HG02870 (cell line): Measurements from ENCODE around the gene CTNNA2.

Experiments
- ATAC-seq: cut with Tn5 transposase; IDR thresholded peaks from one replicate; pipeline ENCODE4 v1.9.1; 2021; ENCODE audit warnings: mild to moderate bottlenecking, moderate library complexity; ENCODE audit not compliant: unreplicated experiment

CTNNA2 gene

DNA sequence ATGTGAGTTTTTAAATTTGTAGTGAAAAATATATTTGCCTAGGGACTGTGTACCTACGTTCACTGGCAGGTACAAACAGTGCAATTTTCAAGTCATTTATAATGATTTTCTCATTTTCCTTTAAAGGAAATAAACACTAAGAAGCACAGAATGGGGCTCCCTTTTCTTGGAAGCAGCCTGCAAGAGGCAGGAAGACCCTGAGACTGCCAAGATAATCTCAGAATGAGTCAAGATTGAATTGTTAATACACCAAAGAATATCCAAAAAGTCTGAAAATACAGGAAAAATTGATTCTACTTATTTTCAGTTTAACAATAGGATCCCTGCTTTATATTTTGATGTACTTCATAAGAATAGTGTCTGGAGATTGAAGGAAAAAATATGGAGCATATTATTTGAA is 331.2 kb downstream of the CTNNA2 start:
- ATAC-seq = no peak

DNA sequence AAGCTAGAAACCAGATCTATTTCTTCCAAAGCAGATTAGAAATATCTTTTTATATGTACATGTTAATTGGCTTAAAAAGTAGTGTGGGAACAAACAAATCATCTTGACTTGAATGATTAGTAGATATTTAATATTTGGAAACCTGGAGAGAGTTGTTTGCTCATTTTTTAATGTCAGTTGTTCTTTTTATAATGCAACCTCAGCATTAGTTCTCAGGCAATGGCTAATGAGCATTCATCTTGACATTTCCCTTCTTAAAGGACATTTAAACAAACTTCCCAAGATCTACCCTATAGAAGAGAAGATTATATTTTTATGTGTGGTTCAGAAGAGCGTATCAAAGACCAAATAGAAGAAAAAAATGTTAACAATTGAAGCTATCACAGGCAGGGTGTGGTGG is 334.0 kb downstream of the CTNNA2 start:
- ATAC-seq = no peak

DNA sequence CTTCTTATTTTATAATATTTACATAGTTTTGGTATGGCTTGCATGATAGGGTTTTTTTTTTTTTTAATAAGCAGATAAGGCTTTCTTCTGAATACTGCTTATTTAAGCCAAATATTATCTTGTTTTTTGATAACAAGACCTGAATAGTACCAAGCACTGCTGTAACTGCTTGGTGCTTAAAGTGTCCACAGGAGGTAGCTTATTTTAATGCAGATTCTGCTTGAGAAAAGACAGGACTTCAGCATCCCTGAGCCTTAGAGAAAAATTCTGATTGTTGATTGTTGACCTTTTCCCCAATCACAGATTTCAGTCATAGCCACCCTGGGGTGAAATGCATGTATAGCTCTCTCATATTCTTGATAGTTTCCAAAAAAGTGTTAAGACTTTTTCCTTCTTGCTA is 336.4 kb downstream of the CTNNA2 start:
- ATAC-seq = no peak

DNA sequence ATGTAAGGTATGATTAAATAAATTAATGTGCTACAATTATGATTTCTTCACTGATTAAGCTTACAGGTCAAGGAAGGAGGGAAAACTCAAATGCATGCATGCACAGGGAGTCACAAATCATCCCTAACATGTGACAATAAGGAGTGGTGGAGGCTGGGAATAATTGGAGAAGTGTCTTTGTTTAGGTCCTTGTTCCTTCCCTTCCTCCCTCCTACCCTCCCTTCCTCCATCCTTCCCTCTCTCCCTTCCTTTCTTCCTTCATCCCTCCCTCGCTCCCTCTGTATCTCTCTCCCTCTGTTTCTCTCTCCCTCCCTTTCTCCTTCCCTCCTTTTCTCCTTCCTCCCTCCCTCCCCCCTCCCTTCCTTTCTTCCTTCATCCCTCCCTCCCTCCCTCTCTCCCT is 337.1 kb downstream of the CTNNA2 start:
- ATAC-seq = no peak

DNA sequence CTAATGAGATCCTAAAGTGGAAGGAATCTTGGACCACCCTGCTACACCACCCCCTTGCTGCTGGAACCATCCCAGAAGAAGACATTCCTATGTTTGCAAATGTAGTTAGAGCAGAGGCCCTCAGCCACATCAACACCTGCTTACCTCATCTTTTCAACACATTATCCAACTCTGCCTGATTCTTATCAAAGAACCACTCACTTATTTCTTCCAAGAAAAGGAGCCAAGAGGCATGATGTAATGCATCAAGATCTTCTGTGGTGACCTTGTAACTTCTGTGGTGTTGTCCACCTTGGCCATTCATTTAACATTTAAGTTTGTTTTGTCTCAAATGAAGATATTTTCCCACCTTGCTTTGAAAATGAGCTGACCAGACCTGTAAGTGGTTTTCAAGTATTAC is 338.1 kb downstream of the CTNNA2 start:
- no peak for ATAC-seq

DNA sequence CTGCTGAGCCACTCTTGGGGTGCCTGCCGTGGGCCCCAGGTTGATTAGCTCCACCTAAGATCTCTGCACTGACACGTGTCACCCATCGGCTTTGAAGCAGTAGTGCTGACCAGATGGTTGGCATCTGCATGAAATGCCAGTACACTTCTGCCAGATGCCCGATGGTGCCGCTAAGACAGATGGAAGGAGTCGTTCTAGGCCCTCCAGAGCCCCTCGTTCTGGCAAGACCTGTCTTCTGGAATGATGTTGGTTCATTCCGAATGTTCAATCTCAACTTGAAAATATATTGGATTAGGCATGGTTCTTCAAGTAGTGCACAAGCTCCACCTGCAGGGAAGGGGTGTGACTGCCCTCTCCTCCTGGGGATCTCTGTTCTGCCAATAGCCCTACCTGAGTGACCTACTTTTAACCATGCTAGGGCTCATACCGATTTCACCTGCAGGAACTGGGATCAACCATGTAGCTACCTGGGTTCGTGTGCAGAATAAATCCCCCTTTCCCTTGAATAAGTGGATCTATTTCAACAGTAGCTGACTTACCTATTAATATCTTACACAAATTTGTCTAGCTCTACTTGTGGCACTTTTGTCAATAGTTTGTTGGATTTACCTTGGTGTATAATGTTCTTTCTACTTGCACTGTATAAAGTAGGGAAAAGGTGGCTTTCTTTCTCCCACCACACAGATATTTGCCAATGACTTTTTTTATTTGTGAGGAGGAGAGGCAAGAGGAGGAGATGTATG is 342.6 kb downstream of the CTNNA2 start:
- no peak for ATAC-seq

DNA sequence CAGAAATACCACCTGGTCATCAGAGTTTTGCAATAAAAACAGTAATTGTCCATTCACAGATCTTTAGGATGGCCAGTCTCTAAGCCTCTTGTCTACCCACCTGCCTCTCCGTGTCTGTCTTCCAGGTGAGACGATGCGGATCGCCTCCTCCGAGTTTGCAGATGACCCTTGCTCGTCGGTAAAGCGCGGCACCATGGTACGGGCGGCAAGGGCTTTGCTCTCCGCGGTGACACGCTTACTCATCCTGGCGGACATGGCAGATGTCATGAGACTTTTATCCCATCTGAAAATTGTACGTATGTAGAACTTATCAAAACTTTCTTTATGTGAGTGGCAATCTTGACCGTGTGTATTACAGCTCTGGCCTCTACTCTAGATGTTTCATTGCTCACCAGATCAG is 345.0 kb downstream of the CTNNA2 start:
- no peak for ATAC-seq

DNA sequence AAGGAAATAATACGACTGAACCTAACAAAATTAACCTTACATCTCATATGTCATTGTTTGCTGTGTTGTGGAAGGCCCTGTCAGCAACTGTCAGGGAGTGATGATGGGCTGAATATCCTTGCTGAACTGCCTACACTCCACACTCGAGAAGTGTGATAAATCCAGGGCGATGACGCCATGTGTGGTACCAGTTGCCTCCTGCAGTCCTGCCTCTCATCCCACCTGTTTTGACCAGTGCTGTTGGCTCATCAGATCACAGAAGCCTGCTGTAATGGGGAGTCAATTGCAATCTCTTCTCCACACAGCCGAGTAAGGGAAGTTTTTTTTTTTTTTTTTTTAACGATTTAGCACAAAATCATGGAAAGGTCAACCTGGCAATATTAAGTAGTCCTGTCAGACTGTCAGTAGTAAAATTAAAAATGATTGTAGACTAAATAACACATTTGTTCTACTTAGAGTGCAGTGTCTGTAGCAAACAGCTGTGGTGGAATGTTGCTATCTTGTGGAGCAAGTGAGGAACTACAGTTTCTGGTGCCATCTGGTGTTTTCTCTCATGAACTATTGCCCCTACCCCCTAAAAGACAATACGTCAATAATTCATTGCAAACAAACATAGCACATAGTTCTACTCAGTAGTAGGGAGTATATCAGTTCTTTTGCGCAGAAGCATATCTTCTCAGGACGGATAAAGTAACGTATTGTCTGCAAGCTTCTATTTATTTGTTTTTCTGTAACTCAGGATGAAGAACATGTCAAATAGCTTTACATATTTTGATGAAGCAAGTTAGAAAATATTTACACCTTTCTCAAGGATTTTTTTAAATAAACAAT is 347.6 kb downstream of the CTNNA2 start:
- no peak for ATAC-seq

DNA sequence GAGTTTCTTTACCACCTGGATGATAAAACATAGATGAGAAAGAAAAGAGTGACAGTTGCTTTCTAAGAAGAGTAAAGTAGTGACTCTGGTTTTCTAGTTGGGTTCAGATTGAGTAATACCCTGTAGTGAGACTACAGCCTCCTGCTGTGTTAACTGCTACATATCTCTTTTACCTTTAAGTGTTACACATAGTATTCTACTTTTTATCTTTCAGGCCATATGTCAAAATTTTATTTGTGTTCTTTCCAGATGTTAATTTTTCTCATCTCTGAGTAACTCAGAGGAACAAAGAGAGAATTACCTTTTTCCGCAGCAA is 348.2 kb downstream of the CTNNA2 start:
- ATAC-seq = no peak

DNA sequence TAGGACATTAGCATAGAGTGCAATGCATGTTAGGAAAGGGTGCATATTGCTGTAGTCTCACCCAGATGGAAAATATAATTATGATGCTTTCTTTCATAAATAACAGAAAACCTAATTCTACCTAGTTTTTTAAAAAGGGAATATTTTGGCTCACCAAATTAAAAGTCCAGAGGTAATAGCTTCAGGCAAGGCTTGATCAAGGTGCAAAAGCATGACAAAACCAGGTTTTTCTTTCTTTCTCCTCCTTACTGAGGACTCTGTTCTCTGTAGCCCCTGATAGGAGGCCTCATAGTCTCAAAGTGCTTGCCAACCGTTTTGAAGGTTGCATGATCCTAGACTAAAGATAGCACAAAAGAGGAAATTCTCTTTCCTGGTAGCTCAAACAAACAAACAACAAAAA is 349.9 kb downstream of the CTNNA2 start:
- ATAC-seq = no peak

DNA sequence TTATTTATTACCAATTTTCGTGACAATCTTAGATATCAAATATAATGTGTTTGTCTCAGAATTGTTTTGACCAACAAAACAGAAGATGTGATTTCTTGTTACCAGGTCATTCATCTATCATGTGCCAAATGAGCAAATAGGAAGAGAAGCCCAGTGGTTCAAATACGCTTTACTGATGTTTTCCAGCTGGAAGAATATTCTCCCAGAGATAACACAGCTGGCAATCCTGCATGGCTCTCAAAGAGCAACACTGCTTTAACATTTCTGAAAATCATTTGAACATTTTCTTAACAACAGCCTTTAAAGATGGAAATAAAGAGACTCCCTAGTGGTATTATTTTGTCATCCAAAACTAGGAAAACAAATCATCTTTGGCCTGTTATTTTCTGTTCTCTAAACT is 359.8 kb downstream of the CTNNA2 start:
- ATAC-seq = no peak

DNA sequence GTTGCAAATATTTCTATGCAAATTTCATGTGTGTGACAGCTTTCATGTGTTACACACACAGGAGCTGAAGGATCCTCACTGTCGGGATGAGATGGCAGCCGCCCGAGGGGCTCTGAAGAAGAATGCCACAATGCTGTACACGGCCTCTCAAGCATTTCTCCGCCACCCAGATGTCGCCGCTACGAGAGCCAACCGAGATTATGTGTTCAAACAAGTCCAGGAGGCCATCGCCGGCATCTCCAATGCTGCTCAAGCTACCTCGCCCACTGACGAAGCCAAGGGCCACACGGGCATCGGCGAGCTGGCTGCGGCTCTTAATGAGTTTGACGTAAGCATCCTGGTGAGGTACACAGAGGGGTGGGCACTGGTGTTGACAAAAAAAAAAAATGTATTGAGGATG is 361.2 kb downstream of the CTNNA2 start:
- no peak for ATAC-seq

DNA sequence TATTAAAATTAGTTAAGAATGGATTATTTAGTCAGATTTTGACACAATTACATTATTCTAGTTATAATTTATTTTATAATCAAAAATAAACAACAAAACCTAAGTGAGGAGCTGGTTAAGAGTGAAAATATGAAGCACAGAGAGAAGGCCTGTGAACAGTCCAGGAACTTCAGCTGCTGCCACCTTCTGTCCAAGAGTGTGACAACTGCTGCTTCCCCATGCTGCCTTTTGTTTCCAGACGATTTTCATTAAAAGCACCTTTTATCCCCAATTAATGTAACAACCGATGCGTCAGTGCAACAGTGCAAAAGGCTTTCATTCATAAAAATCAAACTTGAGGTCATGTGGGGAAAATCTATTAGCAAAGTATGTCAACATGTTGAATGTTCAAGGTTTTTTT is 363.6 kb downstream of the CTNNA2 start:
- ATAC-seq = no peak

DNA sequence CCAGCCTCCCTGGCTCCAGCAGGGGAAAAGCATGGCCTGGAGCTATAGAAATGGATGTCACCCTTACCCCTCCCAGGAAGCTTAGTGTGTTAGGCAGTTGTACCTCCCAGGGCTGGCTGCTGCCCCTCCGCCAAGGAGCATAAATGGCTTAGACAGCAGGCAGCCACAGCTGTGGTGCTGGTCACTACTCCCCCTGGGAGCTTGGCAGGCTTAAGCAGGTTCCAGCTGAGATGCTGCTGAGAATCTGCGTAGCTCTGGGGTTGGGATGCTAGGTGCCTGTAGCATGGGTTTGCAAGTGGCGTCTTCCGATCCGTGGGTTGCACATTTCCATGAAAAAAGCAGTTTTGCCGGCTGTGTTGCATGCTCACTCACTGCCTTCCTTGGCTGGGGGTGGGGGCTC is 369.7 kb downstream of the CTNNA2 start:
- ATAC-seq = no peak

DNA sequence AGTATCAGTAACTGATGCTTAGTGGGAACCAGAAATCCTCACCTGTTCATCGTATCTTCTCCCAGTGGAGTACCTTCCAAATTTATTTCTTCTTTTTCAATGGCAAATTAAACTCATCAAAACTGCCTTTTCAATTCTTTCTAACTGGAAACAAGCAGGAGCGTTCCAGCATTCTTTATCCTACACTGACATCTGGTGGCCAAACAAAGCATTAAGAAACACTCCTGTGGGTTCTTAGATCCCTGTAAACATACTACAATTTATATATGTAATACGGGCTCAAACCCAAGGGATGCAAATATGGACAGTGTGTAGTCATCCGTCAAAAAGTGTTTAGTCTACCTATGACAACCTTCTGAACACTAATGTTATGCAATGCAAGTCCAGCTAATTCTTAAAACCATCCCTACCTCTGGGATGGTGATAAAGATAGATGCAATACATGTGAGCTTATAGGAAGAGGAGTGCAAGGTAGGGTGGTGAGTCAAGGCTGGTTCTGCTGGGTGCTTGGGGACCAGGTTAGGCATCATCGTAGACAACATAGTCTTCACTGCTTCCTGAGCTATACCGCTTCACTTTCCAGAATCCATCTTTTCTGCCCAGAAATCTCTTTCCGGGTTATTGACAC is 375.0 kb downstream of the CTNNA2 start:
- peak; percentile 76 for ATAC-seq

DNA sequence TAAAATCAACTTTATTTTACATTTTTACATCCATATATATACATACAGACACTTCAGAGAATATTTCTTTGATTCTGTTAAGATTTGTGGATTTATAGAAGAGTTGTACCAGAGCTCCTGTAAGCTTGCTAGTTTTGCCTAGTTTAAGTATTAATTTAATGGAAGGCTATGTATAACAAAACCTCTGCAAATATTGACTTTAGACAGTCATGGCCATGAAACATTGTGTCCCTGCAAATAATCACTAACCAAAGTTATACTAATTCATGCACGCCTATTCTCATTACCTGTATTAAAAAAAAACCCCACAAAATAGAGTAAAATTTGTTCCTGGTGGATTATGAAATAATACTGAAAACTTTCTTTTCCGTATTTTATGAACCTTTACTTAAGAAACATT is 379.3 kb downstream of the CTNNA2 start:
- no peak for ATAC-seq

DNA sequence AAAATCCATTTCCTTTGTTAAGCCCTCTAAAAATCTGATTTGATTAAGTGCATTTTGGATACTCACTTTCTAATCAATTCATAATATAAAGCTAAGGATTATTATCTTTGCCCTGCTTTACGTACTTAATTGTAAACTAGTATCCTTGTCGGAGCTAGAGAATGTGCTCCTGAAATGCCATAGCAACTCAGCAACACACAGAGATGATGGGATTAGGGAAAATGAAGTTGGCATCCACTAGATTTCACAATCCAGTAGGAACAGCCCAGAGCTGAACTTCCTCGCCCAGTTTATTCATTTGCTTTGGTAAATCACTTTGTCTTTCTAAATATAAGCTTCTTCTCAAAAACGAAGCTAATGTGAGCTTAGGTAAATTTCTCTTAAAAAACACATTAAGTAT is 386.3 kb downstream of the CTNNA2 start:
- ATAC-seq = no peak

DNA sequence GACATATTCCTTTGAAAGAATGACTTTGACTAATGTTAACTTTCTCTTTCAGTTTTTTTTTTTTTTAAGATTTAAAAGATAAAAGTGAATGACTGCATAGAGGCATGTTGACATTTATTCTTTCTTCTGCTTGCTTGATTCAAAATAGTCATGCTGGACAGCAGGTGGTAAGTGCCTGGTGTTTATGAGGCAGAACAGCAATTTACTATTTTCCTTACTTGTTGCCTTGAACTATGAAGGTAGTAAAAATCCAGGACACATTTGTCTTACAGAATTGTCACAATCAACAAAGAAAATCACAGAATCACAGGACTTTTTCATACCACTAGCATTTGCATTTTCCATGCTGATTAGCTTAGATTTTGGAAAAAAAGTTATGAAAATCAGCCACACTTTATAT is 388.3 kb downstream of the CTNNA2 start:
- ATAC-seq = no peak

DNA sequence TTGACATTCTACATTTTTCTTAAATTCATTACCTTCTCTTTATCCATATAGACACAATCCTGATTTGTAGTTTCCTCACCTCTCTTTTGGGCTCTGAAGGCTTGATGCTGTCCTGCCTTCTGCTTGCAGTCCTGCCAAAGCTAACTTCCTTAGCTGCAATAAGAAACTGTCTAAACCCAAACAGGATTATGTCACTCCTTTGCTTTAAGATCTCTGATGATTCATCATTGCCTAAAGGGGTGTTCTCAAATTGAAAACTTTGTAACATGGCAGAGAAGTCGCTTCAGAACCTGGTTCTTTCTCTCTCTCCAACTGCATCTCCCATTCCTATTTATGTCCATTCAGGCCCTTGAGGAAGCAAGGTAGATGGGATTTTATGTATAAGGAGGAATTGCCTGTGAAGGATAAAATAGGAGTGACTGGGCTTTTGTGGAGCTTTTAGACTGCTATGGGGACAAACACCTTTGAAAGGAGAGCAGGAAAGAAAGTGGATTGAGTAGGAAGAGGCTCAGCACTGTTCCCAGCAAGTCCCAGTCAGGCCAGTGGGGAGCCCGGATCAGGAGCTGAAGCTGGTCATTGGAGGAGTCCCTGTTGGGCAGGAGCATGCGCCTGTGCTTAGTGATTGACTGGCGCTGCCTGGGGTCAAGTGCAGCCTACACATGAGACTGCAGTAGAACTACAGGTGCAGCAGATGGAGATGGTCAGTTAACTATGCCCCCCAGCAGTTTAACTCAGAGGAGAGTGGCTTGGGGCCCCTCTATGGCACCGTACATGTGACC is 390.6 kb downstream of the CTNNA2 start:
- ATAC-seq = no peak

DNA sequence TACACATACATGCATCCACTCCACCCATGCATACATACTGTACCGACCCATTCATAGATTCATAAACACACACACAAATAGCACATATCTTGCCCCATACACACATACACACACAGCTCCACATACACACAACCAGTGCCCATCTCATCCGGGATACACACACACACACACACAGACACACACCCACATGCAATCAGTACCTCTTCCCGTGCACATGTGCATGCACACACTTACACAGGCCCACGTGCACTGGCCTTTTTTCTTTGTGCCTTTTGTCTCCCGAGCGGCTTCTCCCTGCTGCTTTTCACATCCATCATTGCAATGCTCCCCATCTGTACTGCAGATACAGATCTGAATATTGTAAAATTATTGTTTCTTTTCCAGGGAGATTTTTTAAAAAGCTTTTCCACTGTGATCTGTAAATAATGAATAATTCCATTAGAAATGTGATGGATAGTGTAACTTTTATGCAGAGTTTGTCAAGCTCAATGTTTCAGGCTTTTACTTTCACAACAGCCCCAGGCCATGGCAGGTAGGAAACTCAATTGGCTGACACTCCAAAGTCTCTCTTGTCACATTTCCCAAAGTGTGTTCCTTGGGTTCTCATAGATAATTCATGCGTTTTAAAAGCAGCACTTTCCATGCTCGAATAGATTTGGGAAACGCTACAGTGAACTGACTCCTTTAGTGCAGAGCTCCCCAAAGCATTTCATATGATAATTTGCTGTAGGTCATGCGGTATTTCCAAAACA is 393.5 kb downstream of the CTNNA2 start:
- no peak for ATAC-seq

DNA sequence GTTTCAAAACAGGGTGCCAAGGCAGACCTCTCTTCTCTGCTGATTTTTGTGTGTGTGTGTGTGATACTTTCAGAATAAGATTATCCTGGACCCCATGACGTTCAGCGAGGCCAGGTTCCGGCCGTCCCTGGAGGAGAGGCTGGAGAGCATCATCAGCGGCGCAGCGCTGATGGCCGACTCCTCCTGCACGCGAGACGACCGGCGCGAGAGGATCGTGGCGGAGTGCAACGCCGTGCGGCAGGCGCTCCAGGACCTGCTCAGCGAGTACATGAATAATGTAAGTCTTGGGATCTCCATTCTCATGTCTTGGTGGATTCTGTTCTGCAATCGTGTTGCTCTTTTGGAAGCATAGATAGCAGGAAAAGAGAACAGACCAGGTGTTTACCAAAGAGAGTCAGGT is 396.7 kb downstream of the CTNNA2 start:
- ATAC-seq = no peak
